ENCODE data around the gene MAD2L1BP. TPM values are rescaled to one million over a fixed set of nuclear protein-coding genes. Genes with fewer than 3 reads are reported as not detected.

Gene MAD2L1BP
- total and polyA plus RNA-seq, 2 of the 13 experiments (the other 11 are each of a cell fraction or from before 2014, with no cell fraction given): 54.2 to 55.5 TPM

- TF ChIP-seq ZNF709 (CRISPR knock-in tag; IDR thresholded peaks at IDR 0.05) (peak; percentile 89; the same call in 1 of the 2 replicates), ZNF329 (CRISPR knock-in tag; IDR thresholded peaks at IDR 0.05; ENCODE audit: low read depth) (no peak), XBP1 (CRISPR knock-in tag; IDR thresholded peaks at IDR 0.05) (no peak), DPF2 (CRISPR knock-in tag; IDR thresholded peaks at IDR 0.05; ENCODE audit: borderline replicate concordance, low read depth) (no peak), ZNF354B (CRISPR knock-in tag; IDR thresholded peaks at IDR 0.05) (no peak), TSC22D2 (CRISPR knock-in tag; IDR thresholded peaks at IDR 0.05; ENCODE audit: borderline replicate concordance) (no peak), ZNF598 (CRISPR knock-in tag; IDR thresholded peaks at IDR 0.05; ENCODE audit: borderline replicate concordance) (peak; percentile 91), ZMAT3 (CRISPR knock-in tag; conservative IDR thresholded peaks at IDR 0.05) (no peak), ZFP36L1 (CRISPR knock-in tag; IDR thresholded peaks at IDR 0.05) (peak; percentile 75), ZNF619 (CRISPR knock-in tag; IDR thresholded peaks at IDR 0.05) (no peak), PLRG1 (conservative IDR thresholded peaks at IDR 0.05) (no peak), GMEB2 (CRISPR knock-in tag; IDR thresholded peaks at IDR 0.05; ENCODE audit: low read depth) (peak; percentile 59; the same call in 1 of the 2 replicates), AHDC1 (CRISPR knock-in tag; IDR thresholded peaks at IDR 0.05; ENCODE audit: borderline replicate concordance) (peak; percentile 64; the same call in 1 of the 2 replicates), HNF1A (IDR thresholded peaks at IDR 0.05; ENCODE audit: low read depth) (0 out of 2 replicates have a peak, but pooled peaks have one; percentile 15), HNF1A (CRISPR knock-in tag; IDR thresholded peaks at IDR 0.05; ENCODE audit: borderline replicate concordance) (peak; percentile 34; the same call in 1 of the 2 replicates), POGZ (CRISPR knock-in tag; IDR thresholded peaks at IDR 0.05) (peak; percentile 77), SATB2 (CRISPR knock-in tag; IDR thresholded peaks at IDR 0.05) (no peak), ZNF652 (CRISPR knock-in tag; IDR thresholded peaks at IDR 0.05; ENCODE audit: borderline replicate concordance, low read depth) (peak; percentile 23; the same call in 1 of the 2 replicates)
Measured at GRCh38 chr6:43635387-43636307, at the start of gene MAD2L1BP (continued).
